ENCODE measurements around the gene SRSF10. TPM values are rescaled to one million over a fixed set of nuclear protein-coding genes. Genes with fewer than 3 reads are reported as not detected.

Gene SRSF10
- total and polyA plus RNA-seq, 2 of the 8 experiments (the other 6 are each of a cell fraction or from before 2014, with no cell fraction given): 155 to 194 TPM

- no peak overlapping the region for H3K4ac ChIP-seq (replicated peaks; ENCODE audit: insufficient read length, low read depth, low read length)
- no peak overlapping the region for H3K4me3 ChIP-seq (ENCODE audit: extremely low read depth in 1 of 4, insufficient read depth in 2 of 4, low read depth in 3 of 4, low read length in 4 of 4)
- no peak overlapping the region for H3K23ac ChIP-seq (ENCODE audit: insufficient read length)
- peaks cover 5 to 13% (median 12%) of the 10 kb centered on the region in 4 experiments for H3K4me1 ChIP-seq (replicated peaks in 1 of 4; ENCODE audit: control insufficient read depth in 3 of 4, insufficient read depth in 4 of 4, low read length in 3 of 4)
- H3K9me3 ChIP-seq (ENCODE audit: insufficient read depth in 2 of 2, low read depth in 1 of 2, low read length in 1 of 2): no peaks in the 10 kb centered on the region
- peak overlapping the region; percentile 55; the same call in 1 of the 2 replicates for H2BK20ac ChIP-seq (ENCODE audit: low read length)
- no peak overlapping the region for H2AFZ ChIP-seq (ENCODE audit: low read length)
- H3K27me3 ChIP-seq (replicated peaks in 1 of 4; ENCODE audit: control insufficient read depth in 3 of 4, extremely low read depth in 1 of 4, insufficient read depth in 3 of 4, low read length in 3 of 4): no peaks in the 10 kb centered on the region
- H3K9ac ChIP-seq (replicated peaks in 1 of 4; ENCODE audit: extremely low read depth in 1 of 4, low read depth in 3 of 4, low read length in 3 of 4): no peak overlapping the region
- DNase-seq (ENCODE audit: low read depth in 1 of 2, low spot score in 2 of 2): no peak
- no peak overlapping the region for H2BK15ac ChIP-seq (ENCODE audit: low read length)
- peak overlapping the region; percentile 40 for H2BK12ac ChIP-seq (ENCODE audit: low read depth, low read length)
- no peaks in the 10 kb centered on the region for H3K36me3 ChIP-seq (ENCODE audit: control insufficient read depth in 2 of 4, insufficient read depth in 4 of 4, low read length in 3 of 4)
- no peaks in the 10 kb centered on the region for H4K20me1 ChIP-seq (replicated peaks in 1 of 2; ENCODE audit: control insufficient read depth in 1 of 2, insufficient read depth in 2 of 2, low read length in 2 of 2)
- no peak overlapping the region for H2BK5ac ChIP-seq (ENCODE audit: low read depth, low read length)
- H3K18ac ChIP-seq (ENCODE audit: extremely low read depth, low read length): no peak overlapping the region
- 95% methylated on average over 3 of the region's 3 CpGs; no CpG with 5 or more reads in 1 of the 2 experiments for WGBS, 2 experiments (ENCODE audit: extremely low coverage in 1 of 2, insufficient coverage in 1 of 2, insufficient read length in 1 of 2, insufficient replicate concordance in 2 of 2, low coverage in 1 of 2, low lambda C conversion rate in 2 of 2, missing lambda C conversion rate in 1 of 2)
- H3K79me2 ChIP-seq (ENCODE audit: control insufficient read depth in 1 of 2, insufficient read depth in 2 of 2, low read length in 2 of 2): no peaks in the 10 kb centered on the region
- no peak overlapping the region for H4K5ac ChIP-seq (ENCODE audit: insufficient read length, low read depth, low read length)
- no peaks in the 10 kb centered on the region for H3K23me2 ChIP-seq (ENCODE audit: low read depth, low read length)
- FAIRE-seq: no peak
- no peak overlapping the region for H4K91ac ChIP-seq (replicated peaks; ENCODE audit: insufficient read length, low read length)
- no peak overlapping the region for H3K14ac ChIP-seq (ENCODE audit: insufficient read length)
- H3K79me1 ChIP-seq (ENCODE audit: low read depth, low read length): no peaks in the 10 kb centered on the region
- ChIA-PET CTCF (ENCODE audit: partially characterized antibody) (interaction anchor here (2.9 kb wide), 1 partner anchor 23 kb away, joined by 14 read pairs; no protein-coding TSS in a partner anchor), POLR2A (ENCODE audit: partially characterized antibody) (no interaction called here)
- H2AK5ac ChIP-seq (ENCODE audit: low read depth, low read length): no peak overlapping the region
- H3K56ac ChIP-seq (replicated peaks; ENCODE audit: insufficient read length, low read depth, low read length): no peak overlapping the region
- no peak overlapping the region for H3K4me2 ChIP-seq (ENCODE audit: insufficient read depth in 1 of 2, low read depth in 2 of 2, low read length in 2 of 2)
- no peak overlapping the region for H2BK120ac ChIP-seq (replicated peaks; ENCODE audit: low read depth, low read length)
- H3K27ac ChIP-seq (ENCODE audit: low read depth, low read length): no peak overlapping the region
- H4K8ac ChIP-seq (ENCODE audit: extremely low read depth, insufficient read depth, low read length): no peak overlapping the region
- no peak for TF ChIP-seq RXRA (IDR thresholded peaks at IDR 0.05; ENCODE audit: insufficient read depth, low read depth, low read length)
- TF ChIP-seq BRCA1 (IDR thresholded peaks at IDR 0.05; ENCODE audit: low read depth, low read length): no peak
- no peak for TF ChIP-seq CHD2 (IDR thresholded peaks at IDR 0.05; ENCODE audit: low read length)
- TF ChIP-seq EP300 (IDR thresholded peaks at IDR 0.05; ENCODE audit: borderline replicate concordance in 1 of 2, low read depth in 2 of 2, low read length in 2 of 2): no peak
- TF ChIP-seq CTCF (IDR thresholded peaks at IDR 0.05; ENCODE audit: control extremely low read depth in 1 of 3, insufficient read depth in 1 of 3, low read depth in 1 of 3, low read length in 3 of 3): no peak
- no peak for TF ChIP-seq RNF2 (IDR thresholded peaks at IDR 0.05; ENCODE audit: borderline replicate concordance, low read depth, low read length, missing control alignments, poor library complexity, severe bottlenecking)
- TF ChIP-seq HDAC6 (IDR thresholded peaks at IDR 0.05; ENCODE audit: low read depth, low read length): no peak
- TF ChIP-seq TBP (IDR thresholded peaks at IDR 0.05; ENCODE audit: low read depth, low read length): no peak
Observed at GRCh38 chr1:24005163-24005562, 25.0 kb upstream of the SRSF10 start.

Data from H1 (cell line).